KMS-11 (cell line): Measurements from ENCODE around the gene DSTYK.
A peak's percentile ranks its signal among the peaks of the same experiment; 100 is the strongest.

Experiments used
- H2AFZ ChIP-seq: fragments of 200-600 bp; sonication (generic); 2 replicates; pipeline ENCODE4 v1.6.1; 2016; ENCODE audit warnings: antibody characterized with exemption, mixed run types, low read depth
- H3K27ac ChIP-seq: fragments of 200-600 bp; sonication (generic); 2 replicates; pipeline ENCODE4 v1.6.1; 2016; ENCODE audit warnings: mild to moderate bottlenecking, mixed run types
- H3K27me3 ChIP-seq: fragments of 200-600 bp; sonication (generic); 2 replicates; pipeline ENCODE4 v1.6.1; 2017; ENCODE audit warnings: mild to moderate bottlenecking, low read depth, mixed run types, moderate library complexity; ENCODE audit not compliant: insufficient read depth
- H3K36me3 ChIP-seq: fragments of 200-600 bp; sonication (generic); 2 replicates; pipeline ENCODE4 v1.6.1; 2017; ENCODE audit warnings: mild to moderate bottlenecking, mixed run types; ENCODE audit not compliant: insufficient read depth
- H3K4me1 ChIP-seq: fragments of 200-600 bp; sonication (generic); 2 replicates; pipeline ENCODE4 v1.6.1; 2016; ENCODE audit warnings: mild to moderate bottlenecking, low read depth, mixed run types; ENCODE audit not compliant: poor library complexity, severe bottlenecking
- H3K4me2 ChIP-seq: fragments of 200-600 bp; sonication (generic); 2 replicates; pipeline ENCODE4 v1.7.0; 2016; ENCODE audit warnings: mild to moderate bottlenecking, mixed run types
- H3K4me3 ChIP-seq: fragments of 200-600 bp; sonication (generic); IDR thresholded peaks from 2 replicates; pipeline ENCODE4 v1.6.1; 2017; ENCODE audit warnings: low read depth, low read length, mixed read lengths; ENCODE audit not compliant: insufficient read depth
- H3K79me2 ChIP-seq: fragments of 200-600 bp; sonication (generic); 2 replicates; pipeline ENCODE4 v1.6.1; 2016; ENCODE audit warnings: low read depth, mixed run types; ENCODE audit not compliant: insufficient read depth
- H3K9ac ChIP-seq: fragments of 200-600 bp; sonication (generic); 2 replicates; pipeline ENCODE4 v1.6.1; 2016; ENCODE audit warnings: mild to moderate bottlenecking, mixed run types
- H4K20me1 ChIP-seq: fragments of 200-600 bp; sonication (generic); 2 replicates; pipeline ENCODE4 v1.6.1; 2016; ENCODE audit warnings: mild to moderate bottlenecking, mixed run types; ENCODE audit not compliant: insufficient read depth
- TF ChIP-seq, protein P1 (sequence below): fragments of 200-600 bp; sonication (generic); conservative IDR thresholded peaks from 2 replicates; pipeline ENCODE4 v1.6.1; 2017; ENCODE audit warnings: low read depth, mild to moderate bottlenecking, antibody characterized with exemption, low read length, moderate library complexity, mixed read lengths

The DSTYK gene

GRCh38 chr1:205226868-205227583 lies 15.5 kb upstream of the DSTYK start:
- Histone ChIP-seq H3K4me3 (peak overlapping the region; percentile 45), H3K9ac (peak overlapping the region; percentile 6; the same call in 1 of the 2 replicates), H2AFZ (peak overlapping the region; percentile 92), H4K20me1 (no peaks in the 10 kb centered on the region), H3K79me2 (peaks cover 10% of the 10 kb centered on the region; the same call in 1 of the 2 replicates), H3K4me2 (peak overlapping the region; percentile 99), H3K27me3 (peaks cover 3% of the 10 kb centered on the region; the same call in 1 of the 2 replicates), H3K4me1 (peaks cover 50% of the 10 kb centered on the region), H3K36me3 (no peaks in the 10 kb centered on the region), H3K27ac (no peak overlapping the region)
- TF ChIP-seq, protein P1, sequence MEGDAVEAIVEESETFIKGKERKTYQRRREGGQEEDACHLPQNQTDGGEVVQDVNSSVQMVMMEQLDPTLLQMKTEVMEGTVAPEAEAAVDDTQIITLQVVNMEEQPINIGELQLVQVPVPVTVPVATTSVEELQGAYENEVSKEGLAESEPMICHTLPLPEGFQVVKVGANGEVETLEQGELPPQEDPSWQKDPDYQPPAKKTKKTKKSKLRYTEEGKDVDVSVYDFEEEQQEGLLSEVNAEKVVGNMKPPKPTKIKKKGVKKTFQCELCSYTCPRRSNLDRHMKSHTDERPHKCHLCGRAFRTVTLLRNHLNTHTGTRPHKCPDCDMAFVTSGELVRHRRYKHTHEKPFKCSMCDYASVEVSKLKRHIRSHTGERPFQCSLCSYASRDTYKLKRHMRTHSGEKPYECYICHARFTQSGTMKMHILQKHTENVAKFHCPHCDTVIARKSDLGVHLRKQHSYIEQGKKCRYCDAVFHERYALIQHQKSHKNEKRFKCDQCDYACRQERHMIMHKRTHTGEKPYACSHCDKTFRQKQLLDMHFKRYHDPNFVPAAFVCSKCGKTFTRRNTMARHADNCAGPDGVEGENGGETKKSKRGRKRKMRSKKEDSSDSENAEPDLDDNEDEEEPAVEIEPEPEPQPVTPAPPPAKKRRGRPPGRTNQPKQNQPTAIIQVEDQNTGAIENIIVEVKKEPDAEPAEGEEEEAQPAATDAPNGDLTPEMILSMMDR = 0 out of 2 replicates have a peak, but pooled peaks have one; percentile 14

DNA sequence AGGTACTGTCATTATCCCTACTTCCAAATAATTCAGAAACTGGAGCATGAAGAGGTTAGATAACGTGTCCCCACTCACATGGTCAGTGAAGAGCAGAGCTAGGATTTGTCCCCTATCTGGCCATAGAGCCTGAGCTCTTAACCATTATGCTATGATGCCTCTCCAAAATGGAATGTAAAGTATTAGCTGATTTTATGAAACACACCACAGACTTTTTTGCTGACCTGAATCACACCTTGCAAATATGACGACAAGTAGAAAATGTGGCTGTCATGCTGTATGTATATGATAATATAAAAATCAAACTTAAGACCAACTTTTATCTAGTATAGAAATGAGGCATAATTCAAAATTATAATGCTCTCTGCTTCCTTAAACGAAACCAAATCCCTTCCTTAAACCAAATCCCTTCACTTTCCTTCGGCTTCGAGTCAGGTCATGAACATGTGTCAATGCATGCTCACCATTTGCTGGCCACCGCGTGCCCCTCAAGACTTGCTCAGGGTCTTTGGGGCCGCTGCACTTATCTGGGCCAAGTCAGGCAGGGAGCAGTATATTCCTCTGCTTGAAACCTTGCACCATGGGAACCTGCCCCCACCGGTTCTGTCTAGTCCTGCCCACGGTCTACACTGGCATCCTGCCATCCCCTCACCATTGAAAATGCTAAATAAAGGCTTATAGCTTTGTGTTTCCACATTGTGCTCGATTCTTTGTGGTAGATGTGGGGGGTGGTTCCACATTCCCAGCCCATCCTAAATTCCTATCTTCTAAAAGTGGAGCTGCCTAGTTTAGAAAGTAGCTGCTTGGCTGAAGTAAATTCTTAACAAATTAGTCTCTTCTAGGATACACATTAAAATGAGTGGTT lies 14.6 kb upstream of the DSTYK start:
- Histone ChIP-seq H3K36me3 (no peaks in the 10 kb centered on the region), H2AFZ (no peak overlapping the region), H3K4me3 (no peak overlapping the region), H3K9ac (no peak overlapping the region), H3K27ac (no peak overlapping the region), H3K27me3 (peaks cover 3% of the 10 kb centered on the region; the same call in 1 of the 2 replicates), H3K79me2 (peaks cover 1% of the 10 kb centered on the region; the same call in 1 of the 2 replicates), H3K4me2 (peak overlapping the region; percentile 99; the same call in 1 of the 2 replicates), H4K20me1 (no peaks in the 10 kb centered on the region), H3K4me1 (peaks cover 41% of the 10 kb centered on the region)
- TF ChIP-seq, protein P1 = no peak

GRCh38 chr1:205224736-205225135 lies 13.2 kb upstream of the DSTYK start:
- H3K27me3 ChIP-seq = peaks cover 3% of the 10 kb centered on the region; the same call in 1 of the 2 replicates
- H3K9ac ChIP-seq = no peak overlapping the region
- H3K27ac ChIP-seq = no peak overlapping the region
- no peak overlapping the region for H3K4me2 ChIP-seq
- H3K4me3 ChIP-seq = no peak overlapping the region
- H3K36me3 ChIP-seq = no peaks in the 10 kb centered on the region
- no peak overlapping the region for H2AFZ ChIP-seq
- no peaks in the 10 kb centered on the region for H4K20me1 ChIP-seq
- TF ChIP-seq, protein P1 = no peak
- no peaks in the 10 kb centered on the region for H3K79me2 ChIP-seq
- peaks cover 29% of the 10 kb centered on the region for H3K4me1 ChIP-seq

- peaks cover 2% of the 10 kb centered on the region for H3K4me1 ChIP-seq
- H3K36me3 ChIP-seq = no peaks in the 10 kb centered on the region
- no peaks in the 10 kb centered on the region for H4K20me1 ChIP-seq
- no peak overlapping the region for H3K27ac ChIP-seq
- H2AFZ ChIP-seq = no peak overlapping the region
- TF ChIP-seq, protein P1 = no peak
- no peaks in the 10 kb centered on the region for H3K27me3 ChIP-seq
- H3K4me3 ChIP-seq = no peak overlapping the region
- no peak overlapping the region for H3K4me2 ChIP-seq
- no peak overlapping the region for H3K9ac ChIP-seq
- no peaks in the 10 kb centered on the region for H3K79me2 ChIP-seq
Measured at GRCh38 chr1:205220421-205220820, 8.9 kb upstream of the DSTYK start.
